Peyer's patch (tissue), 4 donors: ENCODE measurements around the gene ETFA.

ENCODE experiments used
- CTCF ChIP-seq, 6 experiments: fragments of 450-650 bp in 4 of 6; fragments of 200-600 bp in 2 of 6; sonication (generic) in 1 of 6; IDR thresholded peaks; one replicate each; pipeline ENCODE4 v1.5.1; 2017 to 2019; ENCODE audit warnings: antibody characterized with exemption in 6 of 6, mild to moderate bottlenecking in 3 of 6, moderate library complexity in 1 of 6
- POLR2A ChIP-seq, 2 donors: fragments of 450-650 bp; IDR thresholded peaks; one replicate each; pipeline ENCODE4 v1.5.1; 2017; ENCODE audit warnings: antibody characterized with exemption in 2 of 2, mild to moderate bottlenecking in 2 of 2, moderate library complexity in 2 of 2

GRCh38 chr15:76196269-76197231 lies 114.7 kb downstream of the ETFA start:
- TF ChIP-seq POLR2A (IDR thresholded peaks at IDR 0.05) (no peak), CTCF (IDR thresholded peaks at IDR 0.05) (no peak)
